Measurements from ENCODE around the gene MUC3A.

Gene MUC3A

GRCh38 chr7:101009629-101010028, 60.3 kb downstream of the MUC3A start:
- TF ChIP-seq CTCF (conservative IDR thresholded peaks at IDR 0.05; ENCODE audit: low read depth, low read length), result no peak
- DNase-seq (ENCODE audit: low read depth), result no peak

GRCh38 chr7:101012931-101013330, 63.6 kb downstream of the MUC3A start:
- TF ChIP-seq CTCF (conservative IDR thresholded peaks at IDR 0.05; ENCODE audit: low read depth, low read length), result no peak
- DNase-seq (ENCODE audit: low read depth), result no peak
- H3K4me3 ChIP-seq (ENCODE audit: low read depth, low read length), result no peak overlapping the region

More at GRCh38 chr7:101009629-101010028, 60.3 kb downstream of the MUC3A start:
- no peak overlapping the region for H3K4me3 ChIP-seq (ENCODE audit: low read depth, low read length)

GRCh38 chr7:101015626-101016025, 66.3 kb downstream of the MUC3A start:
- no peak overlapping the region for H3K4me3 ChIP-seq (ENCODE audit: low read depth, low read length)
- no peak for TF ChIP-seq CTCF (conservative IDR thresholded peaks at IDR 0.05; ENCODE audit: low read depth, low read length)
- DNase-seq (ENCODE audit: low read depth), result no peak

GRCh38 chr7:101017064-101017777, 67.9 kb downstream of the MUC3A start:
- no peak for TF ChIP-seq CTCF (conservative IDR thresholded peaks at IDR 0.05; ENCODE audit: low read depth, low read length)

More at GRCh38 chr7:101017064-101017777, 67.9 kb downstream of the MUC3A start:
- H3K4me3 ChIP-seq (ENCODE audit: low read depth, low read length), result peak overlapping the region; percentile 48
- peak; percentile 73 for DNase-seq (ENCODE audit: low read depth)

Measured in choroid plexus epithelial cell (primary cell).